HG02970 (cell line): ENCODE results near the gene TFB1M.
"Not testable (repeated sequence)": the region's sequence is repeated elsewhere in the genome, so short reads cannot be mapped to it uniquely, and the experiment has no call there.

ENCODE experiments used
- ATAC-seq: cut with Tn5 transposase; IDR thresholded peaks from one replicate; pipeline ENCODE4 v1.9.1; 2021; ENCODE audit warnings: mild to moderate bottlenecking, moderate library complexity, moderate number of reproducible peaks; ENCODE audit not compliant: unreplicated experiment, low FRiP score

Gene TFB1M

DNA sequence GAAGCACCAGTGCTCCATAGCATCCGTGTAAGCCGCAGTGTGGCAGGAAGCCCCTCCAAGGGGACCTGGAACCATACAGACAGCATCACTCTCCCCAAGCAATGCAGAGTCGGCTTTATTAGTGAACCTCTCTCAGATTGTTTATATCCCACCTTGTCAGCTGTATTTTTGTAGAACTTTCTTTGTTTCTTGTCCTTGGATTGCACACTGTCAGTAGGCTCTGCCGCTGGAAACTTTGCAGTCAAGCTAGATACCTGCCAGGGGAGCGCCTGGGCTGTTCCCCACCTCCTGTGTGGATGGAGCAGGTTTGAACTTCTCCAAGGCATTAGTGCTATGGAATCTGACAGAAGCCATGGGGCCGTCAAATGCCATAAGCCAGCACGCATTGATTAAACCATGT is 69.1 kb downstream of the TFB1M start:
- ATAC-seq, result no peak

DNA sequence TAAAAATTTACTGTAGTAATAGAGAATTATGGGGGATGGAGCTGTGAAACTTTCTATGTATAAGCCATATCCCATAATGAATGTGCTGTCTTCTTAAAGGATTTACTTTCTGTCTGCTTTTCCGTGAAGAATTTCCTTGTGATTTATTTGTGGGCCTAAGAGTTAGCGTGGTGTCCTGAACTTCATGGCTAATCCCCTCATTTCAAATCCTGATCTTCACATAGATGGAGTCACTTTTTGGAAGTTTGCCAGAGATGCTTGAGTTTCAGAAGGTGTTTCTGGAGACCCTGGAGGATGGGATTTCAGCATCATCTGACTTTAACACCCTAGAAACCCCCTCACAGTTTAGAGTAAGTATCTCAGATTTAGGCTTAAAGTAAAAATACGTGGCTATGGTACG is 69.8 kb downstream of the TFB1M start:
- no peak for ATAC-seq

DNA sequence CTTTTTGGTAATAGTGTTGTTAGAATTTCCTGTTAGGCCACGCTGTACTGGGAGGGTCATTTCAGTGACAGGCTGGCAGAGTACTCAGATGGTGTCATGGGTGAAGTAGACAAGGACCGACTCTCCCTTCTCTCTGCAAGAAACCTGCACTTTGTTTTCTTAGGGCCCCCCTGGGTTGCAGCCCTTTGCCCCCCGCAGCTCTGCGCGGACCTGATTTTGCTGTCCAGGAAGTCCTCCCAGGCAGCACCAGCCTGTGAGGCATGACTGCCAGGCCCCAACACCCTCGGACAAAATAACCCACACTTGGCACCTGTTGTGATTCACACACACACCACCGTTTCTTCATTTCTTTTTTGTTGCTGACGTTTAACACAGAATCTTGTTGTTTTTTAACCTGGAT is 72.3 kb downstream of the TFB1M start:
- ATAC-seq, result no peak

DNA sequence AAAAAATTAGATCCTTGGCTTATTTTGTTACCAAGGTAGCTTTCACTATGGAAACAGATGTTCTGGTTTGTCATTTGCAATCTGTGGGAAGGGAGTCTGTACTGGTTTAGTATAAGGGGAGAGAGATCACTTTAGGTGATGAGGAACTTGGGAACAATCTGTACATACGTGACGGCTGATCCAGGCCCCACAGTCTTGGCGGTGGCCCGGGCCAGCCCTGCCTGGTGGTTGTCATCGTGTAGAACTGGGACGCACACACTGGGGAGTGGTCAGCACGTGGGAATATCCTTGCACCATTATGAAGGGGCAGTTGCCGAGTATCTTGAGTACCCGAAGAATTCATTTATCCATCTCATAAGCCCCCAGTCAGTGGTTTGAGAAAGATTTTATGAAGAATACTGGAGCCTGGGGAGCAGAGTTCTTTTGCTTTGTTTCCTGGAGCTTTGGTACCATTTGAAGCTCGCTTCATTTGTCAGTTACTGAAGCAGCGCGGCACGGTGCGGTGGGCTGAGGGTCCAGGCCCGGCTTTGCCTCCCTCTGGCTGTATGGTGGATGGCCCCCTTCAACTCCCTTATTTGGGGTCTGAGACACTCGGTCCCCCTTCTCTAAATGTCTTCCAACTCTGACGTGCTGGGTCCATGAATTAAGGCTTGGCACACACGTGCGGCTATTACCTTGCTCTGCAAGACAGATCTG is 73.2 kb downstream of the TFB1M start:
- no peak for ATAC-seq

DNA sequence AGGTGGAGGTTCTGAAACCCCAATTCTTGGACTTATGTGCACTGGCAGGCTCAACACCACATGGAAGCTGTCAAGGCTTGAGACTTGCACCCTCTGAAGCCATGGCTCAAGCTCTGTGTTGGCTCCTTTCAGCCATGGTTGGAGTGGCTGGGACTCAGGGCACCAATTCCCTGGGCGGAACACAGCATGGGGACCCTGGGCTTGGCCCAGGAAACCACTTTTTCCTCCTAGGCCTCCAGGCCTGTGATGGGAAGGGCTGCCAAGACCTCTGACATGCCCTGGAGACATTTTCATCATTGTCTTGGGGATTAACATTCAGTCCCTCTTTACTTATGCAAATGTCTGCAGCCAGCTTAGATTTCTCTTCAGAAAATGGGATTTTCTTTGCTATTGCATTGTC is 76.7 kb downstream of the TFB1M start:
- no peak for ATAC-seq

DNA sequence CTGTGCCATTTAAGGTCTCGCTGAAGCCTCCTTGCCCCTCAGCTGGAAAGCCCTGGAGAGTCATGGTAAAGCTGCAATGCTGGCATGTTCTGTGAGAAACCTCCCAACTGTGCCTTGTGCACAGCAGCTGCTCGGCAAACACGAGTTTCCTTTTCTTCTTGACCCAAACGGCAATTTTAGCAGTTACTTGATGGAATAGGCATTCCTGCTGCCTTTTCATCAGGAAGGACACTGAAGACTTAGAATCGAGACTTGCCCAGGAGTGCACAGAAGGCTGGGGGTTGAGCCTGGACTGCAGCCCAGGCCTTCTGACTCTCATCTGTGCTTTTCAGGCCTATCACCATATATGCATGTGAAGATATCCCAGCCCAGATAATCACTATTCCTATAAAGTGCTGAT is 79.2 kb downstream of the TFB1M start:
- no peak for ATAC-seq

DNA sequence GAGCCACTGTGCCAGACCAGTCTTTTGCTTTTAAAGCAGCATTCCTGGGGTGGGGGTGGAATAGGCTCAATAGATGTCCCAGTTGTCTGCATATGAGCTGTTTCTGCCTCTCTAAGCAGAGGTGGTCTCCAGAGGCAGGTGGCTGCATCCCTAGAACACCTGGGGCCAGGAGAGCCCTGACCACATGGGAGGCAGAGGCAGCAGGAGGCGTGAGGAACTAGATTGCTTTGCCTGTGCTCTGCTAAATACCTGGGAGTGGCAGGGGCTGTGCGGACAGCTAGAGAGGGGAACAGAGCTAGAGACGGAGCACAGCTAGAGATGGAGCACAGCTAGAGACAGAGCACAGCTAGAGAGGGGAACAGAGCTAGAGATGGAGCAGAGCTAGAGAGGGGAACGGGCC is 79.6 kb downstream of the TFB1M start:
- no peak for ATAC-seq

DNA sequence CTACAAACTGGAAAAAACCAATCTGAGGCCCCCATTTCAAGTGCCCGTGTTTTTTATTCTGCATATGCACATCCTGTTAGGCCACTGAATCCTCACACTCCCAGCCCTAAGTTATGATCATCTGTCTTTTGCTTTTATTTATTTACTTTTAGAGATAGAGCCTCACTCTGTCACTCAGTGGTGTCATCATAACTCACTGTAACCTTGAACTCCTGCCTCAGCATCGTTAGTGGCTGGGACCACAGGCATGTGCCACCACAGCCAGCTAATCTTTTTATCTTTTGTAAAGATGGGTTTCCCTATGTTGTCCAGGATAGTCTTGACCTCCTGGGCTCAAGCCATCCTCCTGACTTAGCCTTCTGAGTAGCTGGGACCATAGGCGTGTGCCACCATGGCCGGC is 80.1 kb downstream of the TFB1M start:
- ATAC-seq, result no peak

DNA sequence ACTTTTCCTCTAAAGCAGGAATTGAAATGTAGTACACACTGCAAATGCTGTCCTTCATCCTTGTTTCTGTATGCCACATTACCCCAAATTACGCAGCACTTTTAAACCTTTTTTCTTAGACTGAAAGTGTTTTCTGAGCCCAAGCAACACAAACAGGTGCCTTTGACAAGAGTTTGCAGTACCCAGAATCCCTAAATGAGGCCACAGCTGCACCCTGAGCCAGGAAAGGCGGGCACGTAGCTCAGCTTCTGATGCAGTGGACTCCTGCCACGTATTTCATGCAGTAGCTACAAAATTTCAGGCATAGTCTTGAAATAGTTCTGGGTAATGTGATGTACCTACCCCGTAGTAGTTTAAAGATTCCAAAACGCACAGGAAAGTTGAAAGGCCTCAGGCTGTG is 81.4 kb downstream of the TFB1M start:
- no peak for ATAC-seq

DNA sequence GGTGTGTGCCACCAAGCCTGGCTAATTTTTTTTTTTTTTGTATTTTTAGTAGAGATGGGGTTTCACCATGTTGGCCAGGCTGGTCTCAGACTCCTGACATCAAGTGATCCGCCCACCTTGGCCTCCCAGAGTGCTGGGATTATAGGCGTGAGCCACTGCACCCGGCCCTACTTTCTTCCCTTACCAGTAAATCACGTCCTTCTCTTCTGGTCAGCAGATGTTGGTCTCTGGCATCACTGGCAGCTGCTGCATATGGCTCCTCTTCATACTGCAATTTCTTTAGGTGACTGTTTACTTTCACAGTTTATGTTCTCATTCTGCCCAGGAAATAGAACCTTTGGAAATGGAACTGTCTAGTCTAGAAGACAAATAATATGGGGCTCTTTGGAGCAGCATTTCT is 83.3 kb downstream of the TFB1M start:
- ATAC-seq, result not testable (repeated sequence)

DNA sequence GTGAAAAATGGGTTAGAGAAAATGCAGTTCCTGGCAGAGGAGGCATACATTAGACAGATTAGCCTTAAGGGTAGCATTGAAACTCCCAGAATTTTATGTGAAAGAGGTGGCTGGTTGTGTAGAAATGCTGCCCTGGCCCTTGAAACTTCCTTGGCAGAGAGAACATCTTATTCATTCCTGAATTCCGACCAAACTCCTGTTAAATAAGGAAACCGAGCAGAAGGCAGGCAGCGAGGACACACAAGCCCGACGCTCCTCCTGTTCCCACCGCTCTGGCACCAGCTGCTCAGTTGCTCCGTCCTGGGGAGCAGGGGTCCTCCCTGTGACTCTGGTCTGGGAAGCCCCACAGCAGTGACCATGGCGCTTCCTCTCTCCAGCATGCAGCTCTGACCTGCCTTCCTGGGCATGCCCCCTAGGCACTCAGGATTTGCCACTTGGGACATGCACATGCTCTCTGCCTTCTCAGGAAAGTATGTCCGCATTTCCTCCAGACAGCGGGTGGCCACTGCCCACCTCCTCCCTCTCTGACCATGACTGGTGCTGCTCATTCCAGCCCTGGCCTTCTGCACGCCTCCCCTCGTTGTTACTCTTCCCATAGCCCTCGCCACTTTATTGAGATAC is 85.6 kb downstream of the TFB1M start:
- no peak for ATAC-seq

DNA sequence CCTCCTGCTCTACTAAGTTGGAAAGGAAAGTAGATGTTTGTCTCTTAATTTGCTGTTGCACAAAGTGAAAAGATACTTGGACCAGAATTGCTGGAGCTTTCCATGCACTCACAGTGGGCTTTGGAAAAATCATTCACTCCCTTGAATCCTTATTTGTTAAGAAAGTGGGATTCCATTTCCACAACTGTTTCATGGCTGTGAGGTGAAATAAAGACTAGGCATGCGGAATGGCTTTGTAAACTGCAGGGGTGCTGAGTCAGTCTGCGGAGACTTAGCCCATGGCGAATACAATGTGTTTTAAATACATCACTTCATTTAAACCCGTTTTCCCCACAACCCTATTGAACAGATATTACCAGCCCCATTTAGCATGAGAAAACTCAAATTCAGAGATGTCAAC is 87.2 kb downstream of the TFB1M start:
- ATAC-seq, result no peak

DNA sequence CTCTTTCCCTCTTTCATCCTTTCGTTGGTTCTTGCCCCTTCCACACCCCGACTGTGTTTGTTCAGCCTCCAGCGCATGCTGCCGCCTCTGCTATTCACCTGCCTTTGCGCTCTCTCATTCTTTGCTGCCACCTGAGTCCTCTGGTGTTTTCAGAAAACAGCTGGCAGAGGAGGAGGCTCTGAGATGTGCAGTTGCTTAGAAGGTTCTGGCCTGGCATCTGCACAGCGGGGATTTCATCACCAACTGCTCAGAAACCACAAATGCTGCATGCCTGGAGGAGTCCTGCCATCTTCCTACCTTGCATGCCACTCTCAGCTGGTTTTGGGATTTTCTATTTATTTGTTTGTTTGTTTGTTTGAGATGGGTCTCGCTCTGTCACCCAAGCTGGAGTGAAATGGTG is 89.7 kb downstream of the TFB1M start:
- no peak for ATAC-seq

DNA sequence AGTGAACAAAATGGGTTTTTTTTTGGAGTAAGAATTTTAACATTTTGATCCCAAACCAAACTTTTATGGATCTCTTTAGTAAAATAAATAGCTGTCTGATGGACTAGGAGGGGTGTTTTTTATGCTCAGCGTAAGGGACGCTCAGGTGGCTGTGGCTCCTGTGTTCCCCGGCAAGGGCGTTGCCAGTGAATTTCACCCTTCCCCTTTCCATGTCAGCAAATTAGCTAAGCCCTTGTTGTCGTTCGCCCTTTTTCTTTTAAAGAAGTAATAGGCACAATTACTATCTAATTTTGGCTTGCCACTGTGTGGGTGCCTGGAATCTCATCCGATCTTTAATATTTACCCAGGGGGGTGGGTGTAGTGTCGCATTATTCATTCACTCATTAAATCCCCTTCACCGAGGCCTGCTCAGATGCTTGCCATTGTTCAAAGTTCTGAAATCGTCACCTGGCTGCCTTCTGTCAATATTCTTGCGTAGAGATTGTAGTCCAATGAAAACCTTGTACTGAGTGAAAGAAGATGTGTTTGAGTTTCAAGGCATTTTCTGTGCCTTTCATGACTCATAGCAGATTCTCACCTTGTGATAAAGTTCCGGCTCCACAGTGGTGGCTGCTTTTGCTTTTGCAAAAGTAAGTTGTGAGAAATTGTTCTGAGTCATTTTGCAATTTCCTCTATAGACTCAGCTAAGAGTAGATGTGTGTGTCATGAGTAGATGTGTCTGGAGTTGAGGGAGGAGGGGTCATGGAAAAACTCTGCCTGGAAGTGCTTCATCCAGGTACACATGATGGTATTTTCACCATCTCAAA is 90.4 kb downstream of the TFB1M start:
- ATAC-seq, result peak; percentile 86

DNA sequence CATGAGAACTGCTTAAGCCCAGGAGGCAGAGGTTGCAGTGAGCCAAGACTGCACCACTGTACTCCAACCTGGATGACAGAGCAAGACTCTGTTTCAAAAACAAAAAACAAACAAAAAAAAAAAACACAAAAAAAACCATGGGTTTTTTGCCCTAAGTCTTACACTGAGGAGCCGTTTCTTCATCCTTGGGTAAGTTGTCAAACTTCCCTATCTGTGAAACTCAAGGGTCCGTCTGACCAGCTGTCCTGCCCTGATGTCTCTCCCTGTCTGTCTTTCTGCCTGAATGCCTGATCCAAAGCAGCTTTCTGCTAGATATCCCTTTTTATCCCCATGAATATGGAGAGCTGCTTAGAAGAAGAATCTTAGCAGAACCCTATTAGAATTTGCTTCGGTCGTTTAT is 91.8 kb downstream of the TFB1M start:
- ATAC-seq, result no peak

DNA sequence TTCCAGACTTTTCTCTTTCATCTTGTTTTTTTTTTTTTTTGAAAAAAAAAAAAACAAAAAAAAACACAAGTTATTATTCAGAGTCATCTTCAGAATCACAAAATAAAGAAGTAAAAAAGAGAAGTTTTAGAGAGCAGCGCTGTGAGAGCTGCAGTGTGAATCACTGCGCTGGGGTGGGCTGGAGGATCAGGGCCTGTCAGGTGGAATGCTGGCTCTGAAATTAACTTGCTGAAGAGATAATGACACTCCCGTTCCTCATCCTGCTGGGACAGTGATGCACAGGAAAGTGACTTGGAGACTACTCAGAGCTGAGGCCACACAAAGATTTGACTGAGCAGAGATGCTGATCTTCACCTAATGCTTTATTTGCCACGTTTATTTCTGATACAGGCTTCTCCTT is 93.2 kb downstream of the TFB1M start:
- ATAC-seq, result no peak

DNA sequence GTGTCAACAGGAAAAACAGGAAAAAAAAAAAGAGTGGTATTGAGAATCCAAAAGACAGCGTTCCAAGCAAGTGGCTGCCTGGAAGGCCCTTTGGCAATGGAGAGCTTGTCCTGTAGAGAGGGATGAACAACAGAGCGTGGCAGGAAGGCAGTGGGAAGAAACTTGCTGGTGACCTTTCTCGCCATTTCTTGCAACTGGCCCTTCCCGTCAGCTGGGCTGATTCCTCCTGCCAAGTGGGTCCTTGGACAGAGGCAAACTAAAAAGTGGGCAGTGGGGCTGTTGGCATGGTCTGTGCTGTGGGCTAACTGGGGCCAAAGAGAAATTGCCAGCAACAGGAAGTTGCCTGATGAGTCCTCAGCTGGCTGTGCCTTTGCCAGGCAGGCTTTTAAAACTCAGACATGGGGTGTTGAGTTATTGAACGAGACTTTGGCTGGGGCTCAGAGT is 94.4 kb downstream of the TFB1M start:
- ATAC-seq, result no peak

DNA sequence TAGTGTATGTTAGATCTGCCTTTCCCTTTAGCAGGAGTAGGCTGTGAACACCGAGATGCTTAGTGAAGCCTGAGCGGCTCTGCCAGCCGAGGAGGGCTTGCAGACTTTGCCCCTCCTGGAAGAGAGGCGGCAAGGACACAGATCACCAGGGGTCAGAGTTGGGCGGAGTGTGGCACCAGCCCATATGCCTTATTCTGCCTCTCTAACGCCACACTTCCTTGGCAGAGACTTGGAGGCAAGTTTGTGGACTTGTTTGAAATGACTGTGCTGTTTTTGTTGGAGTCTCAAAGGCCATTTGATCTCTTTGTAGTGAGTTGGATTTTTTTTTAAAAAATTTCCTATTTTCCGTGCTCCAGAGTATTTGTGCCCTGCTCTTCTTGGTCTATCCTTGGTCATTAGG is 95.0 kb downstream of the TFB1M start:
- no peak for ATAC-seq

DNA sequence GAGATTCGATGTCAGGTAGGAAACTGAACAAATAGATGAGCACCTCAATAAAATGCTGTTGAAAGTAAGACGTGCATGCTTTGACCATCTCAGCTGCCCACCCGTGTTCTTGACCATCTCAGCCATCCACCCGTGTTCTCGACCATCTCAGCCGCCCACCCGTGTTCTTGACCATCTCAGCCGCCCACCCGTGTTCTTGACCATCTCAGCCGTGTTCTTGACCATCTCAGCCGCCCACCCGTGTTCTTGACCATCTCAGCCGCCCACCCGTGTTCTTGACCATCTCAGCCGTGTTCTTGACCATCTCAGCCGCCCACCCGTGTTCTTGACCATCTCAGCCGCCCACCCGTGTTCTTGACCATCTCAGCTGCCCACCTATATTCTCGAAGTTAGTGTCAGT is 95.6 kb downstream of the TFB1M start:
- ATAC-seq, result not testable (repeated sequence)

DNA sequence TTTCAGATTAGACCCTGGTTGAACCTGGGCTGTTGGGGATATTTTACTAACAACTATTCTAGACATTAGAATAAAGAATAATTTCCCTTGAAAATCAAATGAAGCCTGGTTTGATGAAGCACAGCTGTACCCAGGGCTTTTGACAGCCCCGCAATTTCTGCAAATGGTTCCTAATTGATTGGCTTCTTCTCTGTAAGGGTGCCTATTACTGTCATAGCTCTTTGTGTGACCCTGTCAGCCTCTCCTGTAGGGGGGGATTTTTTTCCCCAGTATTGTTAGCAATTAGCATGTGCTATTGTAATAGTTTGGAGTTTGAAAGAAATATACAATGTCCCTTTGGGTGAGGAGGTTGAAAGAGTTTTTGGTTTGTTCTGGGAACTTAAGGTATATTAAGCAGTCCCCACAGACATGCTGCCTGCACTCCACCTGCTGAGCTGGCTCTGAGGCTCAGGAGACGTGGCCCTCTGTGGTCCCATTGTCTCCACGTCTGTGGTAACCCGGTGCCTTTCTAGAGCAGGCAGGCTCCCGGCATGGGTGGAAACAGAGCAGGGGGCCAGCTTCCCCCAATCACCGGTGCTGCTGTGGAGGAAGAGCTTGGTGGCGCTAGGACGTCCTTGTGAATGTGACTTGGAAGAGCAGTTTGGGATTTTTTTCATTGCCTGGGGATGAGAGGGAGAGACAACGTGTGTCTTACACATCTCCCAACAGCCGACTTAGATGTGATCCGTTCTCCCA is 97.8 kb downstream of the TFB1M start:
- ATAC-seq, result no peak

DNA sequence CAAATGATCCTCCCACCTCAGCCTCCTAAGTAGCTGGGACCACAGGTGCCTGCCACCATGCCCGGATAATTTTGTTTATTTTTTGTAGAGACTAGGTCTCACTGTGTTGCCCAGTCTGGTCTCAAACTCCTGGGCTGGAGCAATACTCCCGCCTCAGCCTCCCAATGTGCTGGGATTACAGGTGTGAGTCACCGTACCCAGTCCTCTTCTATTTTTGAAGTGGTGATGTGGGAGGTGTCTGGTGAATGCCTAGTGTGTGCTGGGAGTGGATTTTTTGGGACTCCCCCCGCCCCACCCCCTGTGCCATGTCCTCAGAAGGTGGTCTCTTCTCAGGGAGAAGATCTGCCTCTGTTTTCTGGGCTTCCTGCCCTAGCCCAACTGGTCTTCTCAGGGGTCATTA is 98.4 kb downstream of the TFB1M start:
- ATAC-seq, result no peak
